GM19351 (cell line): ENCODE results near the gene ATP8B2.
"Not testable (repeated sequence)": the region's sequence is repeated elsewhere in the genome, so short reads cannot be mapped to it uniquely, and the experiment has no call there.

Experiments used
- ATAC-seq: cut with Tn5 transposase; IDR thresholded peaks from one replicate; pipeline ENCODE4 v1.9.1; 2021; ENCODE audit warnings: mild to moderate bottlenecking, moderate library complexity; ENCODE audit not compliant: unreplicated experiment

The ATP8B2 gene

DNA sequence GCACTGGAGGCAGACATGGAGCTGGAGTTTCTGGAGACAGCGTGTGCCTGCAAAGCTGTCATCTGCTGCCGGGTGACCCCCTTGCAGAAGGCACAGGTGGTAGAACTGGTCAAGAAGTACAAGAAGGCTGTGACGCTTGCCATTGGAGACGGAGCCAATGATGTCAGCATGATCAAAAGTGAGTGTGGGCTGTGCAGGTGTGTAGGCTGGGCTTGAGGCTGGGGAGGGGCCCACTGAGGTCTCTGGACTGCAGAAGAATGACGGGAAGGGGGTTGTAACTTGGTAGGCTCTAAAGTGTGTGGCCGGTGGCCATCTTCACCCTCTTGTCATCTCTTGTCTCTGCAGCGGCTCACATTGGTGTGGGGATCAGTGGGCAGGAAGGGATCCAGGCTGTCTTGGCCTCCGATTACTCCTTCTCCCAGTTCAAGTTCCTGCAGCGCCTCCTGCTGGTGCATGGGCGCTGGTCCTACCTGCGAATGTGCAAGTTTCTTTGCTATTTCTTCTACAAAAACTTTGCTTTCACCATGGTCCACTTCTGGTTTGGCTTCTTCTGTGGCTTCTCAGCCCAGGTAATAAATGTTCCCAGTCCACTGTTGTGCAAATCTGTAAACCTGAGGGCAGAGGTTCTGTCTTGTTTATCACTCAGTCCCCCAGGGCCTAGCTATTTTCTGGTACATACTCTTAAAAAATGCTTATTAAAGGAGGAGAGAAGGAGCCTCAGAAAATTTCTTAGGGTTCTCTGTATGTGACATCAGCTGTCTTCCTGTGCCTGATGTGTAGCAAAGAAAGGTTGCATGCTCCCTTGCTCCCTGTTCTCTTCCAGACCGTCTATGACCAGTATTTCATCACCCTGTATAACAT is 19.9 kb downstream of the ATP8B2 start:
- no peak for ATAC-seq

DNA sequence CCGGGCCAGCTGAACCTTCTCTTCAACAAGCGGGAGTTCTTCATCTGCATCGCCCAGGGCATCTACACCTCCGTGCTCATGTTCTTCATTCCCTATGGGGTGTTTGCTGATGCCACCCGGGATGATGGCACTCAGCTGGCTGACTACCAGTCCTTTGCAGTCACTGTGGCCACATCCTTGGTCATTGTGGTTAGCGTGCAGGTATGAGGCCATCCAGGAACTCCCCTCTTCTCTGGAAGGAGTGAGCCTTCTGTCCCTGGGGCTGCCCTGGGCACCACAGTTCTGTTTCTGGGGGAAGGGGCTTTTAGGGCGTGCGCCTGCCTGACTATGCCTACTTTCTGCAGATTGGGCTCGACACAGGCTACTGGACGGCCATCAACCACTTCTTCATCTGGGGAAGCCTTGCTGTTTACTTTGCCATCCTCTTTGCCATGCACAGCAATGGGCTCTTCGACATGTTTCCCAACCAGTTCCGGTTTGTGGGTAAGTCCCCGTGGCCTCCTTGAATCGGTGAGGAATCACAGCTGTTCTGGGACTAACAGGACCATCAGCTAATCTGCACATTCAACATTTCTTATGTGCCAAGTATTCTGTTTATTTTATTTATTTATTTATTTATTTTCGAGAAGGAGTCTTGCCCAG is 21.1 kb downstream of the ATP8B2 start:
- ATAC-seq = no peak

DNA sequence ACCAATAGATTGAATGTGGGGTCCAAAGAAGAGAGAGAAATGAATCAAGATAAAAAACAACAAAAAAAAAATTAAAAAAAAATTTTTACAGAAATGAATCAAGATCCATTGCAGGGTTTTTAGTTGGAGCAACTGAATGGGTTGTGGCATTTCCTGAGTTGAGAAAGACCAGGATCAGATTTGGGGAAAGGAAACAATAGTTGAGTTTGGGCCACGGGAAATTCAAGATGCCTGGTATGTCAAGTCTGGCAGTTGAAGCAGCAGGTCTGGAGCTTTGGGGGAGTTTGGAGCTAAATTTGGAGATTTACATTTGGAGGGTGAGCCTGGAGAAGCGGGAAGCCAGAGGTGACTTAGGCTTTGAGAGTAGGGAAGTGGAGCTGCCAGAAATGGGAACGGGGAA is 22.6 kb downstream of the ATP8B2 start:
- ATAC-seq = no peak

DNA sequence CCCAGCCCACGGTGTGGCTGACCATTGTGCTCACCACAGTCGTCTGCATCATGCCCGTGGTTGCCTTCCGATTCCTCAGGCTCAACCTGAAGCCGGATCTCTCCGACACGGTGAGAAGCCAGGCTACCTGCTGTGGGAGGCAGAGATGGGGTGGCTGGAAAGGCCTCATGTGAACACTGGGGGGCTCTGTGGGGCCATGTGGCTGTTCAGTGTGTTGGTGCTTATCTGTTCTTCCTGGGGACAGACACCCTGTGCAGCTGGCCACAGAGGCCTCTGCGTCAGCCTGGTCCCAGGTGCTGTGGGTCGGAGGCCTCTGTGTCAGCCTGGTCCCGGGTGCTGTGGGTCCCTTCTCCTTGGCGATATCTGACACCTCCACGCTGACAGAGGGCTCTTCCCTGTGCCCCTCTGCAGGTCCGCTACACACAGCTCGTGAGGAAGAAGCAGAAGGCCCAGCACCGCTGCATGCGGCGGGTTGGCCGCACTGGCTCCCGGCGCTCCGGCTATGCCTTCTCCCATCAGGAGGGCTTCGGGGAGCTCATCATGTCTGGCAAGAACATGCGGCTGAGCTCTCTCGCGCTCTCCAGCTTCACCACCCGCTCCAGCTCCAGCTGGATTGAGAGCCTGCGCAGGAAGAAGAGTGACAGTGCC is 23.2 kb downstream of the ATP8B2 start:
- no peak for ATAC-seq

DNA sequence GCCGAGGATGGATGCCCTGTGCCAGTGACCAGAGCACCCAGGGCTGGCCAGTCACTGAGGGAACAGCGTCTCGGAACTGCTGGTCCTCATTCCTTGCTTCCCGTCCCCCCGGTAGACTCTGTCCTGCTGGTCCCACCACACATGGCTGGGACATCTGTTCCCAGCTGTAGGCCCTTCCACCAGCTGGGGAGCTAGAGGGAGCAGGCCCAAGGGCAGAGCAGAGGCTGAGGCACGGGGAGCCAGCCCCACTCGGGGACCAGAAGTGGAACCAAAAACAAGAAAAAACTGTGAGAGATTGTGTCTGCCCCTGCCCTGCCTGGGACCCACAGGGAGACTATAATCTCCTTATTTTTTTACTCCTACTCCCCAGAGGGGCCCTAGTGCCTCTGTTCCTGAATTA is 23.8 kb downstream of the ATP8B2 start:
- no peak for ATAC-seq

DNA sequence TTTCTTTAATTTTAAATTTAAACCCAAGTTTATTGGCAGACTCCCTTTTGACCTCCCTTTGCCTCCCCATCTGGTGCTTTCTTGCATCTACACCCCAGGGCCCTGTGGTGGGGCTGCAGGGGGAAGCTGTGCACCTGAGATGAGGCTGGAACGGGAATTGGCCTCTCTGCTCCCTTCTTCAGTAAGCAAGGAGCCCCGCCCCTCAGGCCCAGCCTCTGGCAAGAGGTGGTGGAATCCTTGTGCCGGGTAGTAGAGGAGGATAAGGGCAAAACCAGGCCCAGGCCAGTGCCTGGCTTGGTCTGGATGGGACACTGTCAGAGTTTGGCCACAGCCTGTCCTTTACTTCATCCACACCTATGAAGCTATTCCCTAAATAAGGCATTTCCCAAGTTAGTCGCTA is 25.1 kb downstream of the ATP8B2 start:
- ATAC-seq = no peak

DNA sequence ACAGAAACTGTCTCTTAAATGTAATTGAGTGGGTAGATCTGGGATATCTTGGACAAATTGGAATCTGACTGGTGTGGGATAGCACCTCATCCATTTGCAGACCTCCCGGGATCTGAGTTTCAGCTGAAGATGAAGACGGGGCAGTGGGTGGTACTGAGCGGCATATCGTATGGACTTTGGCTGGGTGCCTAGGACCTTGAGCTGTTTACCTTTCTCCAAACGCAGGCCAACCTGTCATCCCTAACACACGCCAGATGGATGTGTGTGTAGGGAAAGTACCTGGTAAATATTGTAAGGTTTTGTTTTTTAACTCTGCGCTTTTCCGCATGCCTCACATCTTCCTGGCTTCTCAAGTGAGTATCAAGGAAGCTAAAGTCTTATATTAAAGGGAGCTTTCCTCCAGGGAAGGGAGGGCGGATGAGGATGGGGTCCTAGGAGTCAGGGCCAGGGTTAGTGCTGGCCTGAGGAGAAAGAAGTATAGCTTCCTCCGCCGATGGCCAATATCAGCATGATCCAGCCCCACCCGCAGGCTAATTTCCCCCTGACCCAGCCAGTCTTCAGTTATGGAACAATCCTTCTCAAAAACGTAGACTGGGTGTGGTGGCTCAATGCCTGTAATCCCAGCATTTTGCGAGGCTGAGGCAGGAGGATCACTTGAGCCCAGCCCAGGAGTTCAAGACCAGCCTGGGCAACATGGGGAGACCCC is 26.2 kb downstream of the ATP8B2 start:
- no peak for ATAC-seq

DNA sequence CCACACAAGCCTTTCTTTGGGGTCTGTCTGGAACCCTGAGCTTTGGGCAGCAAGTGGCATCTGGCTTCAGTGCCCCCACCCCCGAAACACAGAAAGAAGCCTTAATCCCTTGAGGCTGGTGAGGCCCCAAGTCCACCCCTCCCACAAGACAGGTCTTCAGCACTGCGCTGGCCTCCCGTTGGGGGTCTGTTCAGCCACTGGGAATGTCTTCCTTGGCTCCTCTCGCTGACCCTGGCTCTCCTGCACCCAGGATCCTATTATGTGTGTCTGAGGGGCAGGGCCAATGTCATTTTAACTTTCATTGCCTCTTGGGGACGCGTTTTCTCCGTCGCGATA is 26.9 kb downstream of the ATP8B2 start:
- ATAC-seq = no peak

DNA sequence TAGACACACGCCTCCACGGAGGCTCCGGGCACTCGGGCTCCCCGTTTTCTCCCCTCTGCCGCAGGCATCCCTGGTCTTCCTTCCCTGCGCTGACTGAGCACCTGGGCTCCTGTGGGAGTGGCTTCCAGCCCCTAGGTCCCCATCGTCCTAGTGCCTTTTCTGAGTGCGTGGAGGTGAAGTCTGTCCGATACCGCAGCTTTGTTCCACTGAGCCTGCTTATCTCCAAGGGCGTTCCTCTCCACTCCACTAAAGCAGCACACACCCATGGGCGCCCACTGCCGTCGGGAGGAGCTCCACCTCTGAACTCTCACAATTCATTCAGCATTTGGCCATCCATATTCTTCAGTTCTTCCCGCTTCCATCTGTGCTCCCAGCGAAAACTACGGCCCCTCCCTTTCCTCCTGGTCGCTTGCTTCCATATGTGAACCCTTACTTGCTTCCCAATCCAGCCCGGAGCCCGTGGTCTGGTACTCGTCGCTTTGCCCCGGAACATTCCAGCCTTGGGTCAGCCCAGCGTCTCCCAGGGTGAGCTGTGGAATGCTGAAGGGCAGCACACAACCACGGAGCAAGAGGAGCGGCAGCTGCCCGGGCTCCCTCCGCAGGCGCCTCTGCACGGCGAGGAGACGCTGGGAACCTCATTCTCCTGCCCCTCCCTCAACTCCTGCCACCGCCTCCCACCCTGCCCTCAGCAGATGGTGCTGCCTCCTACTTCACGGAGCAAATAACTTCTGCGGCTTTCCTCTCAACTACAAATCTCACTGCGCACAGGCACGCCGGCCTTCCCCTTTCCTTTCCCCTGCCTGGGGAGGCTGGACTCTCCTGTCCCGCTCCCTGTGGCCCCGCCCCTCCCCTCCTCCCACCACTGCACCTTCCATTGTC is 27.5 kb downstream of the ATP8B2 start:
- ATAC-seq = no peak

DNA sequence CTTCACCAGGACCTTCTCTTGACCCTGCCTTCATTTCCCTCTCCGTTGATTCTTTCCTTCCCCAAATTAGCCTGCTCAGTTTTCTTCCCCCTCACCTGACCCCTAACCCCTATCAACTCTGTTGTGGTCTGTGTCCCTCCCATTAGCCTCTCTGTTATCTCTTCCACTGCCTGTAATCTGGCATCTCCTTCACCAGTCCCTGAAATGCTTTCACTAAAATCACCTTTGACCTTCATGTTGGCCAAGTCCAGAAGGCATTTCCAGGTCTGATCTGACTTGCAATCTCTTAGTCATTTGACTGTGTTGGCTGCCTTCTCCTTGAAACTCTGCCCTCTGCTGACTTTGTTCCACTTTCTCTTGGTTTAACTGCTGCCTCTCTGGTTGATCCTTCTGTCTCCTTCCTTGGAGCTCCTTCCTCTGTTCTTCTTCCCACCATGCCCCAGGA is 28.2 kb downstream of the ATP8B2 start:
- ATAC-seq = no peak

DNA sequence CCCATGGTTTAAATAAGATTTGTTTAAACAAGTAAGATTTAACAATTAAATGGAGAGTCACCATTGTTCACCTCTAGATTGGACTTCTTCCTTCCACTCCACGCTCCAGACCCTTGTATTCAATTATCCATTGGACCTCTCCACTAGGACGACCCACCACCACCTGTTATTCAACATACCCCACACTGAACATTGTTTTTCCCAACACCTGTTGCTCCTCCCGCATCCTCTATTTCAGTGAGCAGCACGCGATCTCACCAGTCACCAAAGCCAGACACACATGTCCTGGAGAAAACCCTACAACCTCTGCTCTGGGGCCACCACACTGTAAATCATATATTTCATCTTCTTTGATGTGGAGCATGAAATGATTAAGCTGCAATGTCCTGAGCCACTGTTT is 28.6 kb downstream of the ATP8B2 start:
- ATAC-seq = no peak

DNA sequence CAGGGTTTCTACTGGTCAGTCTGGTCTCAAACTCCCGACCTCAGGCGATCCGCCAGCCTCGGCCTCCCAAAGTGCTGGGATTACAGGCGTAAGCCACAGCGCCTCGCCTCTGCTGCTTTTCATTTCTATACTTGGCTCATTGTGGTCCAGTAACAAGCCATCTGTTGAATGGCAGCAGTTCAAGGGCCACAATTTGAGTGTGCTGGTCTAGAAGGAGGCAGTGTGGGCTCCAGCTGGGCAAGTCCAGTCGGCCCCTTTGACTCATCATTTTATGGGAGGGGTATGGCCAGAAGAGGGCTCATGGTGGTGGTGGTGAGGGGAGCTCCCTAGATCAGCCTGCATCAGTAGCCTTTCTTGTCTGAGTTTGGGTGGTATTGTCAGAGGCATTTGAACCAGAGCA is 33.2 kb downstream of the ATP8B2 start:
- no peak for ATAC-seq

DNA sequence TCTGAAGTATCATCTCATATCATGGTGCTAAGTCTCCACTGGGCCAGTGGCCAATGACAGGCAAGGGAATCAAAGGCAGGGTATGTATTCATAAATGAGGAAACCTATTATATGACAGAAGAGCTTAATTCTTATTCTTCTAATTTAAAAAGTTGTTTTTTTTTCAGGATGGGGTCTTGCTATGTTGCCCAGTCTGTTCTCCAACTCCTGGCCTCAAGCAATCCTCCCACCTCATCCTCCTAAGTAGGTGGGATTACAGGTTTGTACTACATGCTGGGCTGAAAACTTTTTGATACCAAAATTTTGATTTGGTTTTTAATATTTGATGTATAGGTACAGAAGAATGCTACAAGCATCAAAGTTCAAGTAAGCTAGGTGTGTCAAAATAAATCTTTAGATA is 35.0 kb downstream of the ATP8B2 start:
- no peak for ATAC-seq

DNA sequence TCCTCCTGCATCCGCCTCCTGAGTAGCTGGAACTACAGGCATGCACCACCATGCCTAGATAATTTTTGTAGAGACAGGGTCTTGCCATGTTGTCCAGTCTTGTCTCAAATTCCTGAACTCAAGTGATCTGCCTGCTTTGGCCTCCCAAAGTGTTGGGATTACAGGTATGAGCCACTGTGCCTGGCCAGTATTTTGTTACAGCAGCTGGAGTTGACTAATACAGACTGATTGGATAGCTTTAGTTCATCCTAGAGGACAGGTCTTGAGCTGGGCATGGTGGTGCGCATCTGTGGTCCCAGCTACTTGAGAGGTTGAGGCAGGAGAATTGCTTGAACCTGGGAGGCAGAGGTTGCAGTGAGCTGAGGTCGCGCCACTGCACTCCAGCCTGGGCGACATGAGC is 35.6 kb downstream of the ATP8B2 start:
- not testable (repeated sequence) for ATAC-seq

DNA sequence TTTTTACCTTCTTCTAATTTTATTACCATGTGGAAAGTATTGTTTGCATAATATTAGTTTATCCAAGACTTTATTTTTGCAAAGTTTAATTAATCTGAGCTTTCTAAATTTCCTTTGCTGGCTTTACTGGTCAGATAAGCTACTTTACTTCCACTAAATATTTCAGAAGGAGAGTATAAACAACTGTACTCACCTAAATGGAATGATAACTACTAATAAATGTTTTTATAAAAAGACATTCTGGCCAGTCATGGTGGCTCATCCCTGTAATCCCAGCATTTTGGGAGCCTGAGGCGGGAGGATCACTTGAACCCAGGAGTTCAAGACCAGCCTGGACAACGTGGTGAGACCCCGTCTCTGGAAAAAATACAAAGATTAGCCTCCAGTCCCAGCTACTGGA is 36.0 kb downstream of the ATP8B2 start:
- ATAC-seq = no peak

DNA sequence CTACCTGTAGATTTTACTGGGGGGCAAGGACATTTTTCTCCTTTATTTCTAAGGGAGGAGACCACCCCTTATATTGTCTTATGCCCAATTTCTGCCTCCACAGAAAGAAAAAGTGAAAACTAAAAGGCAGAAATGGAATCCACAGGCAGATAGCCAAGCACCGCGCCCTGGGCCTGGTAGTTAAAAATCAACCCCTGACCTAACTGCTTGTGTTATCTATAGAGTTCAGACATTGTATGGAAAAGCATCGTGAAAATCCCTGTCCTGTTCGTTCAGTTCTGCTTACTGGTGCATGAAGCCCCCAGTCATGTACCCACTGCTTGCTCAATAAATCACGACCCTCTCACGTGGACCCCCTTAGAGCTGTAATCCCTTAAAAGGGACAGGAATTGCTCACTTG is 46.1 kb downstream of the ATP8B2 start:
- no peak for ATAC-seq

DNA sequence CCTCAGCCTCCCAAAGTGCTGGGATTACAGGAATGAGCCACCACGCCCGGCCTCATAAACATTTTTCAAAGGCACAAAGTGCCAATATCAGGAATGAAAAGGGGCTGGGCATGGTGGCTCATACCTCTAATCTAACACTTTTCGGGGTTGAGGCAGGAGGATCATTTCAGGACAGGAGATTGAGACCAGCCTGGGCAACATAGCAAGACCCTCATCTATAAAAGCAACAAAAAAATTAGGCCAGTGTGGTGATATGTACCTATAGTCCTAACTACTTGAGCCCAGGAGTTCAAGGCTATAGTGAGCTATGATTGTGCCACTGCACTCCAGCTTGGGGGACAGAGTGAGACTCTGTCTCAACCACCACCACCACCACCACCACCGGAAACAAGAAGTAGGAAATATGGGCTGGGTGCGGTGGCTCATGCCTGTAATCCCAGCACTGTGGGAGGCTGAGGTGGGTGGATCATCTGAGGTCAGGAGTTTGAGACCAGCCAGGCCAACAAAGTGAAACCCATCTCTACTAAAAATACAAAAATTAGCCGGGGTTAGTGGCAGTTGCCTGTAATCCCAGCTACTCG is 48.5 kb downstream of the ATP8B2 start:
- not testable (repeated sequence) for ATAC-seq

DNA sequence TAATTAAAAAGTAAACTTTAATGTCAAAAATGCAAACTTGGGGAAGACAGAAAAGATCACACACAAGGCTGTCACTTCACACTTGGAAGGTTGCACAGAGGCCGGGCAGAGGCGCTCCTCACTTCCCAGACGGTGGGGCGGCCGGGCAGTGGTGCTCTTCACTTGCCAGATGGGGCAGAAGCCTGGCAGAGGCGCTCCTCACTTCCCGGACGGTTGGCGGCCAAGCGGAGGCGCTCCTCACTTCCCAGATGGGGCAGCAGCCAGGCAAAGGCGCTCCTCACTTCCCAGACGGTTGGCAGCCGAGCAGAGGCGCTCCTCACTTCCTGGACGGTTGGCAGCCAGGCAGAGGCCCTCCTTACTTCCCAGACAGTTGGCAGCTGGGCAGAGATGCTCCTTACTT is 54.0 kb downstream of the ATP8B2 start:
- ATAC-seq = no peak

DNA sequence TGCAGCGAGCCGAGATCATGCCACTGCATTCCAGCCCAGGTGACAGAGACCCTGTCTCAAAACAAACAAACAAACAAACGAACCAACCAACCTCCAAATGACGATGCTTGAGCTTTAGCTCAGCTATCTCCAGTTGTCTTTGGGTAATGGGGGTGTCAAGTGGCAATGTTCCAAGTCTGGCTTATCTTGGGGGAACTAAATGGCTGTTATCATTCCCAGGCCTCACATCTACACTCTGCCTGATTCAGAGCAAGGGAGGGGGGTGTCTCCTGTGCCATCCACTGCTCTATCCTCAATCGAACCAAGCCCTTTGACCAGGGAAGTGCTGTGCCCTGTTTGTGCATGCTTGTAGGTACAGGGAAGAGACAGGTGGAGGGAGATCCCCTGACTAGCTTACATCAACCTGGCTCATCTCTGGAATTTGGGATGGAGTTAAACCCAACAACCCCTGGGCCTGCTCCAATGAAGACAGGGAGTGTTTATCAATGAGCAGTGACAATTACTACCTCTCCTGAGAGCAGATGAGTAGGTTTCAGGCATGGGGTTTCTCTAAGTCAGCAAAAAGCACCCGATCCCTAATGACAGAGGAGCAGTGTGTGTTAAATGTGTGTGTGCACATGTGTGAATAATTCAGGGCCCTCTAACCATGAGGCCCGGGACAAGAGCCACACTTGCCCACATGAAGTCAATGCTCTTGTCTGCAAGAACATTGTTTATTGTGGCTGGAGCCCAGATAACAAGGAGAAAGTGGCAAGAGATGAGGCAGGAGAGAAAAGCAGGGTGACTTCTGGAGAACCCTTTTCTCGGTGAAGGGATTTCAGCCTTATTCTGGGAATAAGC is 59.5 kb downstream of the ATP8B2 start:
- no peak for ATAC-seq
